ENCODE data around the gene TMEM201.

The TMEM201 gene

DNA sequence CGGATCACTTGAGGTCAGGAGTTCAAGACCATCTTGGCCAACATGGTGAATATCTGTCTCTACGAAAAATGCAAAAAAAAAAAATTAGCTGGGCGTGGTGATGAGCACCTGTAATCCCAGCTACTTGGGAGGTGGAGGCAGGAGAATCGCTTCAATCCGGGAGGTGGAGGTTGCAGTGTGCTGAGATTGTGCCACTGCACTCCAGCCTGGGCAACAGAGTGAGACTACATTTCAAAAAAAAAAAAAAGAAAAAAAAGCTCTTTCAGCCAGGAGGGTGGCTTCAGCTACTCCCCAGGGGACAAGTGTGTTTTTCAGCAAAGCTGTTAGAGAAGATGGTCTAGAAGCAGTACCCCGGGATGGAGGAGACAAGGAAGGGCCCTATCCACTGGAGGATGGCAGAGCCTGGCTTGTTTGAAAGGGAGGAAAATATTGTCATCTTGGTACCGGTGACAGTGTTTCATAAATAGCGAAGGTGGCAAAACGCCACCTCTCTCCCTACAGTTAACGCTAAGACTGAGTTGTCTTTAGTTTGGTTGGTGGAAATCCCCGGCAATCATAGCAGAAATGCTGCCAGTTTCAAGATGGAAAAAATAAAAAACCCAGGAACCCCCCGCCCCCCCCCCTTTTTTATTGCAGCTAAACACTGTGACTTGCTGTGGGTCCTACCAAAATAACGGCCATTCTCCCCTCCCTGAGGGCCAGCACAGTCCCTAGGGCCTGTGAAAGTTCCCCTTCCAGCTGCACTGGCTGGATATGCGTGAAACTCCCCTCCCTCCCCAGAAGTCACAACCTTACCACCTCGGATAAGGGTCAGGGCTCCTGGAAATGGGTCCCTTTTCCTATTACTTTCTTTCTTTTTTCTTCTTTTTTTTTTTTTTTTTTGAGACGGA, 66.4 kb downstream of the TMEM201 start:
- DNase-seq (ENCODE audit: low read depth): no peak
- TF ChIP-seq, protein P1, sequence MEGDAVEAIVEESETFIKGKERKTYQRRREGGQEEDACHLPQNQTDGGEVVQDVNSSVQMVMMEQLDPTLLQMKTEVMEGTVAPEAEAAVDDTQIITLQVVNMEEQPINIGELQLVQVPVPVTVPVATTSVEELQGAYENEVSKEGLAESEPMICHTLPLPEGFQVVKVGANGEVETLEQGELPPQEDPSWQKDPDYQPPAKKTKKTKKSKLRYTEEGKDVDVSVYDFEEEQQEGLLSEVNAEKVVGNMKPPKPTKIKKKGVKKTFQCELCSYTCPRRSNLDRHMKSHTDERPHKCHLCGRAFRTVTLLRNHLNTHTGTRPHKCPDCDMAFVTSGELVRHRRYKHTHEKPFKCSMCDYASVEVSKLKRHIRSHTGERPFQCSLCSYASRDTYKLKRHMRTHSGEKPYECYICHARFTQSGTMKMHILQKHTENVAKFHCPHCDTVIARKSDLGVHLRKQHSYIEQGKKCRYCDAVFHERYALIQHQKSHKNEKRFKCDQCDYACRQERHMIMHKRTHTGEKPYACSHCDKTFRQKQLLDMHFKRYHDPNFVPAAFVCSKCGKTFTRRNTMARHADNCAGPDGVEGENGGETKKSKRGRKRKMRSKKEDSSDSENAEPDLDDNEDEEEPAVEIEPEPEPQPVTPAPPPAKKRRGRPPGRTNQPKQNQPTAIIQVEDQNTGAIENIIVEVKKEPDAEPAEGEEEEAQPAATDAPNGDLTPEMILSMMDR (IDR thresholded peaks at IDR 0.05; ENCODE audit: control insufficient read depth, extremely low read depth, insufficient read depth): no peak
- H3K4me3 ChIP-seq (ENCODE audit: low read depth, low read length): no peak overlapping the region

DNA sequence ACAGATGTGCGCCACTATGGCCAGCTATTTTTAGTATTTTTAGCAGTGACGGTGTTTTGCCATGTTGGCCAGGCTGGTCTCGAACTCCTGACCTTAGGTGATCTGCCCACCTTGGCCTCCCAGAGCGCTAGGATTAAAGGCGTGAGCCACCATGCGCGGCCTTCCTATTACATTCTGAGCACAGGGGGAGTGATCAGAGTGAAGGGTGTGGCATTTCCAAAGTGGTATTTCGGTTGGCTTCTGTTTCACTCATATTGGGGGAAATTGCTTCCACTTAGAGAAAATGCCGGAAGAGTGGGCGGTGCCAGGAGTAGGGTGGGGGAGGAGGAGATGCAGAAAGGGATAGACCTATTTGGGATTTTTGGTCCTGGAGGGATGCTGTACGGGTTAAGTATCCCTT, 67.1 kb downstream of the TMEM201 start:
- TF ChIP-seq, protein P1 (IDR thresholded peaks at IDR 0.05; ENCODE audit: control insufficient read depth, extremely low read depth, insufficient read depth): no peak
- DNase-seq (ENCODE audit: low read depth): no peak
- H3K4me3 ChIP-seq (ENCODE audit: low read depth, low read length): no peak overlapping the region

DNA sequence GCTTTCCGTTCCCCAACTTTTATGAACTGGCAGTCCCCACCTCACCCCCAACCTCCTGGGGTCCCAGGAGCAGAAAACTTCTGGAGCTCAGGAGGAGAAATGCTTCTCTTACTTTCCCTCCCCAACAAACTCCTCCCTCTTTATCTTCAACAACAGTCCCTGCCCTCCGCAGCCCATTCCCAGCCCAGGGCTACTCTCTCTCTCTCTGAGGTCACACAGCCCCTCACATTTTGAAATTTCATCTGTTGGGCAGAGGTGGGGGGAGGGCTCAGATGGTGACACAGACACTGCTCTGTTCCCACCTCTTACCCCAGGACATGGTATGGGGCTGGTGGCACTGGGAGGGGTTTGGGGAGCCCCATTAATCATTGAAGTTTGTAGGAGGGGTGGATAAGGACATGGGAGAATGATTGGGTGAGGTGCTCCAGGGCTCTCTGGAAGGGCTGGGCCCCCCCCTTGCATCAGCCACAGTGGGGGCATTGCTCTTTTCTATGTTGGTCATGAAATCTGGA, 68.9 kb downstream of the TMEM201 start:
- H3K4me3 ChIP-seq (ENCODE audit: low read depth, low read length): no peak overlapping the region
- no peak for DNase-seq (ENCODE audit: low read depth)
- TF ChIP-seq, protein P1 (IDR thresholded peaks at IDR 0.05; ENCODE audit: control insufficient read depth, extremely low read depth, insufficient read depth): no peak

DNA sequence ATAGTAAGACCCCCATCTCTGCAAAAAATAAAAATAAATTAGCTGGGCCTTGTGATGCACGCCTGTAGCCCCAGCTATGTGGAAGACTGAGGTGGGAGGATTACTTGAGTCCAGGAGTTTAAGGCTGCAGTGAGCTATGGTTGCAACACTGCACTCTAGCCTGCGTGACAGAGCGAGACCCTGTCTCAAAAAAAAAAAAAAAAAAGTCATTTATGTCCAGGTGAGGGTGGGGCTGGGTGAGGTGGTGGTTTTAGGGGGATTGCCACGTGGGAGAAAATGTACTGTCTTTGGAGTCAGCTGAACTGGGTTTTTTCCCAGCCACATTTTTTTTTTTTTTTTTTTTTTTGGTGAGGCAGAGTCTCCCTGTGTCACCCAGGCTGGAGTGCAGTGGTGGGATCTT, 69.5 kb downstream of the TMEM201 start:
- TF ChIP-seq, protein P1 (IDR thresholded peaks at IDR 0.05; ENCODE audit: control insufficient read depth, extremely low read depth, insufficient read depth): no peak
- H3K4me3 ChIP-seq (ENCODE audit: low read depth, low read length): no peak overlapping the region
- DNase-seq (ENCODE audit: low read depth): no peak

DNA sequence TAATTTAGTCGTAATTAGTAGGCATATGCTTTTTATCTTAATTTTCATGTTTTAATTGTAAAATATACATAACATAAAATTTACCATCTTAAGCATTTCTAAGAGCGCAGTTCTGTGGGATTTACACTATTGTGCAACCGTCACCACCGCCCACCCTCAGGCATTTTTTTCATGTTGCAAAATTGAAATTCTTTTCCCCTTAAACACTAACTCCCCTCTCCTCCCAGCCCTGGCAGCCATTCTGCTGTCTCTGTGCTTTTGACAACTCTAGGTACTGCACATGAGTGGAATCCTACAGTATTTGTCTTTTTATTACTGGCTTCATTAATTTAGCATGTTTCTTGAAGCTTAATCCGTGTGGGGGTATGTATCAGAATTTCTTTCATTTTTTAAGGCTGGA, 70.6 kb downstream of the TMEM201 start:
- TF ChIP-seq, protein P1 (IDR thresholded peaks at IDR 0.05; ENCODE audit: control insufficient read depth, extremely low read depth, insufficient read depth): no peak
- DNase-seq (ENCODE audit: low read depth): no peak
- no peak overlapping the region for H3K4me3 ChIP-seq (ENCODE audit: low read depth, low read length)

DNA sequence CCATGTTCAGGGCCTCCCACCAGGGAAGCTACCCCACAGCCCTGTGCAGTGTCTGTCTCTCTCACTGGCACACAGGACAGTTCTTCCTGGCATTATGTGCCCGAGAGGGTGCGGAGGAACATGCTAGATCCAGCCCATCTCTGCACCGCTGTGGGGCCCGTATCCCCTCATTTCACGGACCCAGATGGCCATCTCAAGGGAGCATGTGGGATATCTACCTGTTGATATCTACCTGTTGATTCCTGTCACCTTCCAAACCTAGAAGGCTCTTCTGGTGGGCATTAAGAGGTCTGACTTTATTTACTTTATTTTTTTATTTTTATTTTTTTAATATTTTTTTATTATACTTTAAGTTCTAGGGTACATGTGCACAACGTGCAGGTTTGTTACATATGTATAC, 74.5 kb downstream of the TMEM201 start:
- H3K4me3 ChIP-seq (ENCODE audit: low read depth, low read length): no peak overlapping the region
- no peak for DNase-seq (ENCODE audit: low read depth)
- TF ChIP-seq, protein P1 (IDR thresholded peaks at IDR 0.05; ENCODE audit: control insufficient read depth, extremely low read depth, insufficient read depth): no peak
